ENCODE results near the gene ERP27.

DNA sequence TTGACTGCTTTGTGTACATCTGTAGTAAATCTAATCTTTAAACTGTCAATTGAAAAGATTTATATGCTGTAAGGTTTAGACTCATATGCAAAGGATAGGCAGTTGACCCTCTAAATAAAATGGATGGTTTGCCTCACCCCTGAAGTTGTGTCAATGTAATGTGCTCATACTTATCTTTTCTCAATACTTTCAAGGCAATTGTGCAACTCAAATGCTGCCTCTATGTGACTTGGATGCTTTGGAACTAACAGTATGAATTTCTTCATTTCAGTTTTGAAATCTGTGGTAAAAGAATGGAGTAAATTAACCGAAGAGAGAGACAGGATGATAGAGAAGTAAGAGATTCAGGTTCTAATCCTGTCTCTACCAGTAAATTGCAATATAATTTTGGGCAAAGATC, 44.2 kb upstream of the ERP27 start:
- no peak for TF ChIP-seq ELF4 (IDR thresholded peaks at IDR 0.05)
- no peak for TF ChIP-seq BHLHE40 (IDR thresholded peaks at IDR 0.05; ENCODE audit: borderline replicate concordance)
- no peak for TF ChIP-seq FOXA1 (IDR thresholded peaks at IDR 0.05)
- TF ChIP-seq FOXK2 (IDR thresholded peaks at IDR 0.05), result no peak
- no peak for TF ChIP-seq HDGF (IDR thresholded peaks at IDR 0.05; ENCODE audit: borderline replicate concordance)
- no peak for TF ChIP-seq SP1 (IDR thresholded peaks at IDR 0.05)
- no peak for TF ChIP-seq TARDBP (IDR thresholded peaks at IDR 0.05)
- no peak for TF ChIP-seq ZNF384 (IDR thresholded peaks at IDR 0.05)
- no peak for TF ChIP-seq SUZ12 (IDR thresholded peaks at IDR 0.05)
